ENCODE measurements around the gene FANK1.

FANK1 gene

DNA sequence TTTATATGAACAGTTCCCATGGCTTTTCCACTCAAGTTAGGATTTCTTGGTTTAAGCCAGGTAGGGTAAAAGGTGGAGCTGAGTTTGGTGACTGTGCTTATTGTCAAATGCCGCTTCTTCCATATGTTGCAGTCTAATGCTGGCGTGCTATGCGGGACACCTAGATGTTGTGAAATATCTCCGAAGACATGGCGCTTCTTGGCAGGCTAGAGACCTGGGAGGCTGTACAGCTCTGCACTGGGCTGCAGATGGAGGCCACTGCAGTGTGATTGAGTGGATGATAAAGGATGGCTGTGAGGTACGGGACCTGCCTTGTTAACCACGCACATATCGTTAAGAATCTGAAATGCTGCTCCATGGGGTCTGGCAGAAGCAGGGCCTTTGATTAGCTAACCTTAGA, 108.4 kb downstream of the FANK1 start:
- TF ChIP-seq, protein P1, sequence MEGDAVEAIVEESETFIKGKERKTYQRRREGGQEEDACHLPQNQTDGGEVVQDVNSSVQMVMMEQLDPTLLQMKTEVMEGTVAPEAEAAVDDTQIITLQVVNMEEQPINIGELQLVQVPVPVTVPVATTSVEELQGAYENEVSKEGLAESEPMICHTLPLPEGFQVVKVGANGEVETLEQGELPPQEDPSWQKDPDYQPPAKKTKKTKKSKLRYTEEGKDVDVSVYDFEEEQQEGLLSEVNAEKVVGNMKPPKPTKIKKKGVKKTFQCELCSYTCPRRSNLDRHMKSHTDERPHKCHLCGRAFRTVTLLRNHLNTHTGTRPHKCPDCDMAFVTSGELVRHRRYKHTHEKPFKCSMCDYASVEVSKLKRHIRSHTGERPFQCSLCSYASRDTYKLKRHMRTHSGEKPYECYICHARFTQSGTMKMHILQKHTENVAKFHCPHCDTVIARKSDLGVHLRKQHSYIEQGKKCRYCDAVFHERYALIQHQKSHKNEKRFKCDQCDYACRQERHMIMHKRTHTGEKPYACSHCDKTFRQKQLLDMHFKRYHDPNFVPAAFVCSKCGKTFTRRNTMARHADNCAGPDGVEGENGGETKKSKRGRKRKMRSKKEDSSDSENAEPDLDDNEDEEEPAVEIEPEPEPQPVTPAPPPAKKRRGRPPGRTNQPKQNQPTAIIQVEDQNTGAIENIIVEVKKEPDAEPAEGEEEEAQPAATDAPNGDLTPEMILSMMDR (IDR thresholded peaks at IDR 0.05; ENCODE audit: insufficient read depth, low read length, poor library complexity, severe bottlenecking), result no peak
- H3K27me3 ChIP-seq (replicated peaks; ENCODE audit: control insufficient read depth, insufficient read depth, low read length), result no peaks in the 10 kb centered on the region; the same call in 1 of the 2 replicates
- H3K36me3 ChIP-seq (ENCODE audit: control insufficient read depth, insufficient read depth, low read length), result no peaks in the 10 kb centered on the region
- no peak overlapping the region for H3K4me3 ChIP-seq (replicated peaks; ENCODE audit: low read depth, low read length)
- DNase-seq (ENCODE audit: extremely low read depth, insufficient read length), result no peak

DNA sequence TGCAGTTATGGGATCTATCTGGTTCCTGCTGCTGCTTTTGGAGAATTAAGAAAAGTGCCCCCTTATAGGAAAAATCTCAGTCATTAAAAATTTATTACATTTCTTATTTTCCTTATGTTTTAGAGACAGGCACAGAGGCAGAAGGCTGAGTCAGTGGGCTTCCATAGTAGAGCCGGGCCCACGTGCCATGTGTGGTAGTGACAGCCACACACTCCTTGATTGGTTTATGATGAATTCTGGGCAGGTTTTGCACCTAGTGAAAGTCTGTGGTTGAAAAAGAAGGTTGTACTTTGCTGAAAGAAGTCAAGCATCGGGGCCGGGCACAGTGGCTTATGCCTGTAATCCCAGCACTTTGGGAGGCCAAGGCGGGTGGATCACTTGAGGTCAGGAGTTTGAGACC, 109.9 kb downstream of the FANK1 start:
- no peaks in the 10 kb centered on the region; the same call in 1 of the 2 replicates for H3K27me3 ChIP-seq (replicated peaks; ENCODE audit: control insufficient read depth, insufficient read depth, low read length)
- no peak for DNase-seq (ENCODE audit: extremely low read depth, insufficient read length)
- TF ChIP-seq, protein P1 (IDR thresholded peaks at IDR 0.05; ENCODE audit: insufficient read depth, low read length, poor library complexity, severe bottlenecking), result no peak
- H3K4me3 ChIP-seq (replicated peaks; ENCODE audit: low read depth, low read length), result no peak overlapping the region
- no peaks in the 10 kb centered on the region for H3K36me3 ChIP-seq (ENCODE audit: control insufficient read depth, insufficient read depth, low read length)

DNA sequence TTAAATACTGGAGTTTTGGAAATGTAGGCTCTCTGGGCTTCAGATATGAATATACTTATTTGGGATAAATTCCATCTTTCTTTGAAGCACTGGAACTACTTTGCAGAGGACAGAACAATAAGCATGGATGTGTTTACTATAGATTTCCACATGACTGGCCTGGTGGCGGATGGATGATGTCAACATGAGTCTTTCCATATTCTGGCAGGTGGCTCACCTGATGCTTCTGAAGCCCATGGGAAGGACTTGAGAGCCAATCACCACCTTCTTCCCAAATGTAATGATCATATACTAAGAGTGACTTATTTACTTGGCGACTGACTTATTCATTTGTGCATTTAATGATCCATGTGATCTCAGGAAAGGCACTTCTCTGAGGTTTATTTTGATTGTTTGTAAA, 110.5 kb downstream of the FANK1 start:
- Histone ChIP-seq H3K4me3 (replicated peaks; ENCODE audit: low read depth, low read length) (no peak overlapping the region), H3K36me3 (ENCODE audit: control insufficient read depth, insufficient read depth, low read length) (no peaks in the 10 kb centered on the region), H3K27me3 (replicated peaks; ENCODE audit: control insufficient read depth, insufficient read depth, low read length) (no peaks in the 10 kb centered on the region; the same call in 1 of the 2 replicates)
- TF ChIP-seq, protein P1 (IDR thresholded peaks at IDR 0.05; ENCODE audit: insufficient read depth, low read length, poor library complexity, severe bottlenecking), result no peak
- no peak for DNase-seq (ENCODE audit: extremely low read depth, insufficient read length)

DNA sequence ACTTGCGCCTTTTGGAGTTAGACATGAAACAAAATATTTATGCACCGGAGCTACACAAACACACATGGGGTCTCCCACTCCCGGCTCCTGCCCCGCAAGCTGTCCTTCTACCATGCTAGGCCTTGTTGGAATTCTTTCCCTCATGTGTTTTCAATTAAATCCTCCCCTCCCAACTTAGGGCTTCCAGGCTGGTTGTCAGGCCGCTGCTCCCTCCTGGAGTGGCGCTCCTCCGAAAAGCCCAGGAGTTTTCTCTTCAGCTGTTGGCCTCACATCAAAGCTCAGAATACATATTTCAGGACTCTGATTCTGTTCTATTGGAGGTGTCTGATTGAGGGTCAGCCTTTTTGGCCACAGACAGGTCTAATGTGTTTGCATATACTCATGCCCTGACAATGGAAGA, 113.3 kb downstream of the FANK1 start:
- TF ChIP-seq, protein P1 (IDR thresholded peaks at IDR 0.05; ENCODE audit: insufficient read depth, low read length, poor library complexity, severe bottlenecking), result no peak
- Histone ChIP-seq H3K4me3 (replicated peaks; ENCODE audit: low read depth, low read length) (no peak overlapping the region), H3K27me3 (replicated peaks; ENCODE audit: control insufficient read depth, insufficient read depth, low read length) (no peaks in the 10 kb centered on the region; the same call in 1 of the 2 replicates), H3K36me3 (ENCODE audit: control insufficient read depth, insufficient read depth, low read length) (no peaks in the 10 kb centered on the region)
- DNase-seq (ENCODE audit: extremely low read depth, insufficient read length), result no peak

DNA sequence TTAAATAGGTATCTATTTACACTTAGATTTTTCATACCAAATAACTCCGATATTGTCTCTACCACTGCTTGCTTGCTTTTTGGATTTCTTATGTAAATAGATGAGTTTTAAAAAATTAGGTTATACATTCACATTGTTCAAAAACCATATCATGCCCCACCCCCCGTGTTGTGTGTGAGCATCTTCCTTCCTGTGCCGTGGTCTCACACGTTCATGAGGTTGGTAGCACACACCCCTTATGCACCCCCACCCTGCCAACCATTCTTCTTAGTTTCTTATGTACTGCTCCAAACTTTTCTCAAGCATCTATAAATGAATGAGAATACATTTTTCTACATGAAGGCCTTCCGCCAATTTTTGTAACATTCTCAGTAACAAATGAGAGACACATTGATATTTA, 115.6 kb downstream of the FANK1 start:
- Histone ChIP-seq H3K36me3 (ENCODE audit: control insufficient read depth, insufficient read depth, low read length) (no peaks in the 10 kb centered on the region), H3K27me3 (replicated peaks; ENCODE audit: control insufficient read depth, insufficient read depth, low read length) (no peaks in the 10 kb centered on the region; the same call in 1 of the 2 replicates), H3K4me3 (replicated peaks; ENCODE audit: low read depth, low read length) (no peak overlapping the region)
- TF ChIP-seq, protein P1 (IDR thresholded peaks at IDR 0.05; ENCODE audit: insufficient read depth, low read length, poor library complexity, severe bottlenecking), result no peak
- no peak for DNase-seq (ENCODE audit: extremely low read depth, insufficient read length)

DNA sequence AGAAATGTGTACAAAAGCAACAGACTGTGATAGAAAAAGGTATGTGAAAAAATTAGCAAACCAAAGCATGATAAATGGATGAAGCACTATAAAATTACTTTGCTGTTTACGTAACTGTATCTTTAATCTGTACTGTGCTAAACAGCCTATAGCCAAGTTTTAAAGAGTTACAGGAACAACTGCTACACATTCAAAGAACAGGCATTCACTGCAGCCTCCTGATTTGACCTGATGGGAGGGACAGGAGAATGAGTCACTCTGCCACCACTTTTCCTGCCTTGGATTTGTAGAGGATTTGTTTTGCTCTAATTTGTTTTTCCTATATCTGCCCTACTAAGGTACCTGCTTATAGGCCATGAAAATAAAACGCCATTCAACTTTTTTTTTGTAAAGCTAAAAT, 116.1 kb downstream of the FANK1 start:
- no peak overlapping the region for H3K4me3 ChIP-seq (replicated peaks; ENCODE audit: low read depth, low read length)
- TF ChIP-seq, protein P1 (IDR thresholded peaks at IDR 0.05; ENCODE audit: insufficient read depth, low read length, poor library complexity, severe bottlenecking), result no peak
- no peaks in the 10 kb centered on the region for H3K36me3 ChIP-seq (ENCODE audit: control insufficient read depth, insufficient read depth, low read length)
- DNase-seq (ENCODE audit: extremely low read depth, insufficient read length), result no peak
- H3K27me3 ChIP-seq (replicated peaks; ENCODE audit: control insufficient read depth, insufficient read depth, low read length), result no peaks in the 10 kb centered on the region; the same call in 1 of the 2 replicates
